GM12864 (cell line): Measurements from ENCODE around the gene SLC39A1.

Experiments
- DNase-seq: peaks from one replicate; pipeline ENCODE4 v3.0.0-alpha.2; 2011; ENCODE audit warnings: low read depth
- H3K4me3 ChIP-seq: 2 replicates; pipeline ENCODE4 v1.5.1; 2011; ENCODE audit warnings: mild to moderate bottlenecking, low read depth, low read length, control low read depth
- CTCF ChIP-seq: IDR thresholded peaks from 2 replicates; pipeline ENCODE4 v1.5.1; 2011; ENCODE audit warnings: low read depth, mild to moderate bottlenecking, moderate library complexity, low read length, control low read depth, inconsistent platforms; ENCODE audit errors: missing control alignments

Gene SLC39A1

GRCh38 chr1:153951183-153951582, 12.2 kb downstream of the SLC39A1 start:
- TF ChIP-seq CTCF: no peak
- DNase-seq: no peak
- H3K4me3 ChIP-seq: no peak overlapping the region

GRCh38 chr1:153946622-153947241, 16.6 kb downstream of the SLC39A1 start, which contains the start of gene DENND4B:
Gene DENND4B, minus strand, starts transcription at chr1:153946718. Its CDS starts 2,344 bp downstream, at chr1:153944374.
- H3K4me3 ChIP-seq: peak within 1 kb of the TSS; percentile 78
- TF ChIP-seq CTCF: peak; percentile 86
- no peak for DNase-seq

- peak; percentile 86 for DNase-seq
- no peak for TF ChIP-seq CTCF
- peak overlapping the region; percentile 78 for H3K4me3 ChIP-seq
Measured at GRCh38 chr1:153945795-153946621, 17.3 kb downstream of the SLC39A1 start.

- DNase-seq: no peak
- peak overlapping the region; percentile 78 for H3K4me3 ChIP-seq
- no peak for TF ChIP-seq CTCF
Measured at GRCh38 chr1:153945131-153945794, 18.1 kb downstream of the SLC39A1 start.

GRCh38 chr1:153944827-153945117, 18.6 kb downstream of the SLC39A1 start:
- H3K4me3 ChIP-seq: peak overlapping the region; percentile 78
- no peak for DNase-seq
- TF ChIP-seq CTCF: no peak

GRCh38 chr1:153944005-153944826, 19.1 kb downstream of the SLC39A1 start:
- DNase-seq: no peak
- TF ChIP-seq CTCF: no peak
- peak overlapping the region; percentile 78 for H3K4me3 ChIP-seq
